GM12872 (cell line): ENCODE results near the gene KIAA1191.

Source experiments
- CTCF ChIP-seq: IDR thresholded peaks from 3 replicates; pipeline ENCODE4 v1.5.1; 2011; ENCODE audit warnings: low read depth, mild to moderate bottlenecking, low read length, moderate library complexity; ENCODE audit not compliant: insufficient read depth

KIAA1191 gene

GRCh38 chr5:176366232-176366894, 4.8 kb upstream of the KIAA1191 start:
- no peak for TF ChIP-seq CTCF

GRCh38 chr5:176365351-176366231, 4.0 kb upstream of the KIAA1191 start, which contains the start of gene ARL10:
Gene ARL10 (plus strand): TSS chr5:176365487. CDS start chr5:176365564, 77 bp downstream.
- no peak for TF ChIP-seq CTCF

- TF ChIP-seq CTCF = no peak
These were observed 3.3 kb upstream of the KIAA1191 start for GRCh38 chr5:176364765-176365350.

GRCh38 chr5:176362233-176362490, 598 bp upstream of the KIAA1191 start:
- no peak for TF ChIP-seq CTCF

- no peak for TF ChIP-seq CTCF
These were observed 599 bp downstream of the KIAA1191 start for GRCh38 chr5:176360894-176361436.

GRCh38 chr5:176359658-176360057, 1.9 kb downstream of the KIAA1191 start:
- no peak for TF ChIP-seq CTCF

GRCh38 chr5:176356179-176356566, 5.4 kb downstream of the KIAA1191 start:
- no peak for TF ChIP-seq CTCF
